GM12872 (cell line): ENCODE measurements around the gene HIGD1C.

Experiments used
- CTCF ChIP-seq: IDR thresholded peaks from 3 replicates; pipeline ENCODE4 v1.5.1; 2011; ENCODE audit warnings: low read depth, mild to moderate bottlenecking, low read length, moderate library complexity; ENCODE audit not compliant: insufficient read depth

The HIGD1C gene

DNA sequence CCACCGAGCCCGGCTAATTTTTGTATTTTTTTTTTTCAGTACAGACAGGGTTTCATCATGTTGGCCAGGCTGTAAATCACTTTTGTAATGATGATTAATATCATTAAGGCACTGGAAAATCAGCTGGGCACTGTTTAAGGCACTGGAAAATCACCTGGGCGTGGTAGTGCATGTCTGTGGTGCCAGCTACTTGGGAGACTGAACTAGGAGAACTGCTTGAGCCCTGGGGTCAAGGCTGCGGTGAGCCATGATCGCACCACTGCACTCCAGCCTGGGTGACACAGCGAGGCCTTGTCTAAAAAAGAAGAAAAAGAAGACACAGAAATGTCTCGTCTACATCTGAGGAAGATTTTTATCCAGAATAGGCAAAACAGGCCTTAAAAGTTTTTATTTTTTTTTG is 61.1 kb downstream of the HIGD1C start:
- TF ChIP-seq CTCF, result no peak

GRCh38 chr12:51017452-51017851 is 65.1 kb downstream of the HIGD1C start:
- no peak for TF ChIP-seq CTCF

GRCh38 chr12:51018956-51019355 is 66.6 kb downstream of the HIGD1C start:
- TF ChIP-seq CTCF, result no peak

- no peak for TF ChIP-seq CTCF
These were observed 67.6 kb downstream of the HIGD1C start for GRCh38 chr12:51019927-51020326.
